Right hindlimb (tissue), 1 donor: ENCODE data around the gene EML5.
"Not testable (repeated sequence)": the region's sequence is repeated elsewhere in the genome, so short reads cannot be mapped to it uniquely, and the experiment has no call there.

Source experiments
- DNase-seq: peaks from one replicate; pipeline ENCODE4 v3.0.0-alpha.2; 2018

The EML5 gene

DNA sequence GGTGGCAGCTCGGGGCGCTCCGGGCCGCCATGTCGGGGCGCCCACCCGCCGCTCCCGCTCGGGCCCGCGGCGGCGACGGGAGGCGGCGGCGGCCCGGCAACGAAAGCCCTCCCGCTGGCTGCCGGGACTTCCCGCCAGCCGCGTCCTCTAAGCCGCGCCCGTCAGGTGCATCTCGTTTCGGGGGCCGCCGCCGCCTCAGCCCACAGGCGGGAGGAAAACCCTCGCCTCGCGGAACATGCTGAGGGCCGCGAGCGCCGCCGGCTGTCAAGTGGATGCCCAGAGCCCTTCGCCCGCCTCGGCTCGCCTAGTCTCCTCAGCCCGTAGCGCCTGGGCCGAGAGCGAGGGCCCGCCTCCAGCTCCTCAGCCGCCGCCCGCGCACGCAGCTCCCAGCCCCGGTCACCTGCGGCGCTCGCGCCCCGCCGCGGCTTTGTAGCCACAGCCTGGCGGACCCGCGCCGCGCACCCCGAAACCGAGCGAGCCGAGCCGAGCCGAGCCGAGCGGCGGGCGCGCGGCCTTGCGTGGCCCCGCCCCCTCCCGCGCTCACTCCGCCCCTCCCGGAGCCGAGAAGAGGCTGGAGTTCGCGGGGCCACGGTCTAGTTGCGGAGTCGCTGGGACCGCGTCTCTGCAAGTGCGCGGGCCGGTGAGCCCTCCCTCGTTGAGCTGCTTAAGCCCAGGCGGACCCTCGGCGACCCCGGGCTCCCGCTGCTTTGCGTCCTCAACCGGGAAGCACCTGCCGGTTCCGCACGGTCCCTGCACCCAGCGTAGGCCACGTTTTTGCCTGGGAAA lies at the start of gene EML5:
Gene EML5 (minus strand): TSS at position 481 of the 786 bp plus-strand sequence. CDS start 450 bp downstream, at position 31.
- DNase-seq = peak; percentile 87

DNA sequence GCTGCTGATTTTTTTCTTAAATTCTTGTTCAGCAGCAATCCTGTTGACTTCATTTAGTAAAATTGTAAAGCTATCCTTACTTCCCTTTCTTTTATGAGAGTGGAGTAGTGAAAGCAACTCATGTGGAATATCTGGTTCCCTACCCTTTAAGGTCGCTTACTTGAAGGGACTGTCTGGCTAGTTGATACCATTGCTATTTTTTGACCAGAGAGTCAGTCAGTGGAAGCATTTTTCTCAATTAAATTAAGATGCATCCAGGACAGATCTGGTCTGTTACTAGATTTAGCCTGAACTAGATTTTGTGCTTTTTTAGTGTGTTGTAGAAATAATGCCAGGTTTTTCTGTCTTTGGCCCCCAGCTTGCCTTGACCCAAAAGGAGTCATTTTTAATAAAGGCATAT lies 49.7 kb upstream of the EML5 start:
- DNase-seq = no peak

DNA sequence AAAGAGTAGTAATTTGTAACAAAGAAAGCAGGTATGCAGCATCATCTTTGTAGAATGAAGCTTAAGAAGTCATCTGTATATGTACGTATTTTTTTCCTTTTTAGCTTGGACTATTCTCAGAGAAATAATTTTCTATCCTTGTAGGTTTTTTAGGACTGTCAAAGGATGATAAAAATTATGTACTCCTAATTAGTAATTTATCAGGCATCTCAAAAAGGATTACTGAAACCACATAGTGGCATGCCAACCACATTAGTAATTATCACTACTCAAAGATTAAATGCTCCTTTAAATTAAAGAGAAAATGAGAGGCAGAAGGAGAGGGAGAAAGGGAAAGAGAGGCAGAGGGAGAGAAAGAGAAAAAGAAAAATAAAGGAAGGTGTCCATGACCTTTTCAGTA lies 49.0 kb upstream of the EML5 start:
- no peak for DNase-seq

DNA sequence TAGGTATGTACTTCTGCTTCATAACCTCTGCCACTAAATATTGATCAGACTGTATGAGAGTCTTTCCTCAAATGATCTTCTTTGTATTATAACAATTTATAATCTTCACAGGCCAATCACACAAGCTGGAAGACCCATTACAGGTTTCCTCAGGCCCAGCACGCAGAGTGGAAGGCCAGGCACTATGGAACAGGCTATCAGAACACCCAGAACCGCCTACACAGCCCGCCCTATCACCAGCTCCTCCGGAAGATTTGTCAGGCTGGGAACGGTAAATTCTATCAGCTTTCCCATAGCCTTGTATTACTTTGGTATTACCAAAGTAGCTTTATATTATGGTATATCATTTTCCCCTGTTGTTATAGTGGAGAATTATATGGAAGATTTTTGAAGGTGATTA lies 48.2 kb upstream of the EML5 start:
- no peak for DNase-seq

DNA sequence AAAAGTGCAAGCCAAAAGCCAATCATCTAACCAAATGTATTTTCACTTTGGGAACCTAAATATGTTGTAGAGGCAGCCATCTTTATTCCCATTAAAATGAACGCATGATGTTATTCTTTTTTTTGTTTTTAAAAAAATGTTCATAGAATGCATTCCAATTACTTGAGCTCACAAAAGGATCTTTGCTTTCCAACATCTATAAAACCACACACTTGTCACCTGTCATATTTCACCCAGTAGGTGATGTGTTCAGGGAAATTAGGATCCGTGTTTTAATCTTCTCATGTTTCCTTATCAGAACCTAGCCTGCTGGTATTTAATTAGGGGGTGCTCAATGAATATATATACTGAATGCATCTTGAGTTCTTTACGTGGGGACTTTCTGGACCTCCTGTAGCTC lies 45.3 kb upstream of the EML5 start:
- no peak for DNase-seq

DNA sequence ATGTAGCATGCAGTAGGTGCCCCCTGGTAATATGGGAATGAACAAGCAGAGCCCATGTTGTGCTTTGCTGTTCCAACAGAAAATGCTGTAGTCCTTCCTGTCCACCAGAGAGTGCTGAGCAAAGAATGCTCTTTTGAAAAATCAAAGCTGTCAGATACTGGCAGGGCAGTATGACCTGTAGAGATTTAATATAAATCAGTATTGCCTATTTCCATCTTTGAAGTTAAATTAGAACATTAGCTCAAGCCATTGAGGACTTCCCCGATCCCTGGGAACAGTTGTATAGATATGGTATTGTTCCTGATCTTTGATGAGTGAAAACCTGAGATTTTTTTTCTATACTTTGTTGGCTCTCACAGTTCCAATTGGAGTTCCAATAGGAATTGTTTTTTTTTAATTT lies 44.7 kb upstream of the EML5 start:
- DNase-seq = no peak

DNA sequence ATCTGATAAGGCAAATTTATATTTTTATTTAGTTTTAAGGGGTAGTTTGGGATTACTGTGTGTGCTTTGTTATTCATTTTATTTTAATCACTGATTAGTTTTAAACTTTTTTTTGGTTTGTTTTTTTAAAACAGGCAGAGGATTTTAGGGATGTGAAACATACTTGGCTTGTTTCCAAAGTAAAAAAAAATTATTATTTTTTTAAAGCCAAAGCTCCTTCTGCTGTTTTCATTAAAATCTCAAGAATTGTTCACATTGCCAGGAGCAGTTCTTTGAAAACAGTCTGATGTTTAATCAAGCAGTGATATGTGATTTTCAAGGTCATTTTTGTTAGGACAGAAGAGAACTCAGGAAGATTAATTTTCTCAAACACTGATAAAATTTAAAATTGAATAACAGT lies 42.9 kb upstream of the EML5 start:
- DNase-seq = no peak

DNA sequence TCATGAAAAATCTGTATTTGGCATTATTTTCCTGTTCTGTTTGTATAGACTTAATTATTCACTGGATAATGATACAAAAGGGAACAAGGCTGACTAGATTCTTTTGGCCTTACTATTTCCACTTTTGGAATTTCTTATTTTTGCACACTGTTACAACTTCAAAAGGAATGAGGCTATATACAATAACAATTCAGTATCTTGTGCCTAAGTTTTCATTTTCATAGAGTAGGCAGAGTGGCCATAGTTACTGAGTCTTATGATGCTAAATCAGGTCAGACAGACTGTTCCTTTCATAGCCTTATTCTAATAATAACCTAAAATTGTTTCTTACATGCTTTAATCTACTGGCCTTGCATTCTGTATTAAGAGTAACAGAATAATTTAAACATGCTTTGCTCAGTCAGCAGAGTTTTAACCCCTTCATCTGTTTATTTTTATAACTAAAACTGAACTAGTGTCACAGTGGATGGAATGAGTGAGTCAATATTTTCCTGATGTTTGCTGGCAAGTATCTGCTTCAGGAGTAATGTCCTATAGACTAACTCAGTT lies 42.2 kb upstream of the EML5 start:
- no peak for DNase-seq

DNA sequence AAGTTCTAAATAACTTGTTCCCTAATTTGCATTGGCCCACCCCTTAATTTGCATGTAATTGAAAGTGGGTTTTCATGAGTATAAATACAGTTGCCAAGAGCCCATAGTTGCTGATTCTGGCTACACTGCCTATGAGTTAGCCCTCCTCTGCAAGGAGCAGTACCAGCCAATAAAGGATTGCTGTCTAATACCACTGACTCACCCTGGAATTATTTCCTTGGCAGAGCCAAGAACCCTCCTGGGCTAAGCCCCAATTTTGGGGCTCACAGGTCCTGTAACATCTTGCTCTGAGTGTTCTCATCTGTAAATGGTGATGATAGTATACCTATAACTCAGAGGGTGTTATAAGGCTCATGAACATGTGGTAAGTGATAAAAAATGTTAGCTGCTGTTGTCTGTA lies 38.5 kb upstream of the EML5 start:
- peak; percentile 26 for DNase-seq

DNA sequence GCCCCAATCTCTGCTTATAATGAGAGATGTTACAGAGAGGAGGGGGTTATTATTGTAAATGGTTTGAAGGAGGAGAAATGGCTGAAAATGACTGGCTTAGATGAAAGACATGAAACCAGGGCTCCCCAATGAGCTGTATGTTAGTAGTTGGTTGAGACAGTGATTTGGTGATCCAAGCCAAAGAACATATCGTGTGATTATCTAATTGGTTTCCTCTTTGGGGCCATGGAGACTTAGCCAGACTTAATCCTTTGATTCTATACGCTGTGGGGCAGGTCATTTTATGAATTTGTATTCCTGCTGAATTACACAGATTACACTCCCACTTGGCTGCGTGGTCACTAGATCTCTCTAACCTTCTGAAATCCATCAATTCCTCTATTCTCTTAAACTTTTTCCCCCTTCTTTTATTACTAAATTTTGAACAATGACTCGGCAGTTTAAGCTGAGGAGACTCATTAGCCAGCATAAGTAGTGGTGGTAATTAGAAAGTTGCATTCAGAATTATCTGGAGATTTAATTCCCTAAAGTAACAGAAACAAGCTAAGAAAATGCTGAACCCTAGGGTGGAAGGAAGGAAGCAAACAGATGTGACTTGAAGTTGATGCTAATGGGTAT lies 37.0 kb upstream of the EML5 start:
- no peak for DNase-seq

DNA sequence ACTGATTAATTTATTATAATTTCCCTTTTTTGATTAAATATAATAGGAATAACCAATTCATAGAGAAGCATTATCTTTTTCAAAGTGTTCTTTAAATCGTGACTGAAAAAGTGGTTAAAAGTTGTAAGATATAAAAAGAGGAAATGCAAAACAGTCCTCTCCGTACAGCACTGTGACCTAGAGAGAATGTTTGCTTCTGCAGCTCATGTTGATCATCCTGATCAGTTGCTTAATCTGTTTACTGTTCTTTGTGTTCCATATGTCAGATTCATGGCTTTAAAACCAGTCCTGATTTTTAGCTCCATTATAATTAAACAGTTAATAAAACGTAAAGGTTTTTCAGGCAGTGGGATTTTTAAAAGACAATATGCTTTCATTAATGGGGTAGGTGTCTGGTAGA lies 36.4 kb upstream of the EML5 start:
- DNase-seq = no peak

DNA sequence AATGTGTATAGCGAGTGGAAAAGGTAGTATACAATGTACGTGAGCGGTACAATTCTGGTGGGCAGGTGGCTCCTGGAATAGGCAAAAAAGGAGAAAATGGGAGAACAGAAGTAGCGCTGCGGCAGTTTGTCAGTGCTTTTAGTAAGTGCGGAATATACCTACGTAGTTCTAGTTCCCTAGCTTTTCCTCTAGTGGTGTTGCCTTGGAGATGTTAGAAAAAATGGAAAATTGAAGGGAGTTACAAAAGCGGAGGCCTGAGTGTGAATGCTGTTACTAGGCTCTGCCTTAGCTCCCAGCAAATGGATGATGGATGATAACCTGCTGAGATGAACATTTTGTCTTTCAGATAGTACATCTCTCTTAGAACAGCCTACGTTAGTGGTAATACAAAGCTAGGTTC lies 32.8 kb upstream of the EML5 start:
- no peak for DNase-seq

DNA sequence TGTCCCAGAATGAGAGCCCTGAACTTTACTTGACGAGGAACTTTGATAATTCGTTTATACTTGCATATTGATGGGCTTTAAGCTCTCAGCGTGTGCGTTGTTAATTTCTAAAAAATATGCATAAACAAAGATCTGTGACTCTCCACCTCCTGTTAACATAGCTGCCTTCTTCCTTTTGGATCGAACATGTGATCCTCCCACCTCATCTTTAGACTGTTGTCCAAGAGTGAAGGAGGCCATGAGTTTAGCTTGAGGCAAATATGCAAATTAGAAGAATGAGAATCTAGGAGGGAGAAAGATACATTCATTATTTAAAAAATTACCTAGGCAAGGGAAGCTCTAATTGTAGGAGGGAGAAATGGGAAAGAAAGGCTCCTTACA lies 32.3 kb upstream of the EML5 start:
- DNase-seq = no peak

DNA sequence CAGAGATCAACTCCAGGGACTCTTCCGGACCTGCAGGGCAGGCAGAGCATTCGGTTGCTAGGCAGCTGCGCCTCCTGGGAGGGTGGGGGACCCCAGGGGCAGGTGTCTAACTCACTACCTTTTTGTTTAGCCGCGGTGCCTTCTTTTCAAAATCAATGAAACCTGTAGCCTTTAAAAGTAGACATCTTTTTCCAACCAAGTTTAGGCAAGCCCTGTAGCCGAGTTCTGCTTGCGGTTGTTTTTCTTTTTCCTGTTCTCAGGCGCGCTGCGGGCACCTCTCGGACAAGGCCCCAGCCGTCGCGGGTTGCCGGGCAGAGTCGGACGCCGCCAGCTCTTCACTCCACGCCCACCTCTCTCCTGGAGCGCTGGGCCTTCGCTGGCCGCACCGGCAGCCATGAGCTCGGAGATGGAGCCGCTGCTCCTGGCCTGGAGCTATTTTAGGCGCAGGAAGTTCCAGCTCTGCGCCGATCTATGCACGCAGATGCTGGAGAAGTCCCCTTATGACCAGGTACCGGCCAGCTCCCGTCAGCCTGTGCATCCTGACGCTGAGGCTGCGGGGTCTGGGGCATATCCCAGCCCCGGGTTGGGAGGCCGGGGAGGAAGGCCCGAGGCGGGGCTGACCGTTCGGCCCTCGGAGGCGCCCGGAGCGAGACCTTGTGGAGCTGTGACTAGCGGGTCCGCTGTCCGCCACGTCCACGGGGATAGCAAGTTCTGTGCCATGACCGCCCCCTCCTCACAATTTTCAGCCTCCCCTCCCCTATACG lies 31.7 kb upstream of the EML5 start, which contains the start of gene TTC8:
Gene TTC8 (plus strand): TSS at position 338 of the 764 bp plus-strand sequence. CDS start 57 bp downstream, at position 395.
- DNase-seq = peak; percentile 93

DNA sequence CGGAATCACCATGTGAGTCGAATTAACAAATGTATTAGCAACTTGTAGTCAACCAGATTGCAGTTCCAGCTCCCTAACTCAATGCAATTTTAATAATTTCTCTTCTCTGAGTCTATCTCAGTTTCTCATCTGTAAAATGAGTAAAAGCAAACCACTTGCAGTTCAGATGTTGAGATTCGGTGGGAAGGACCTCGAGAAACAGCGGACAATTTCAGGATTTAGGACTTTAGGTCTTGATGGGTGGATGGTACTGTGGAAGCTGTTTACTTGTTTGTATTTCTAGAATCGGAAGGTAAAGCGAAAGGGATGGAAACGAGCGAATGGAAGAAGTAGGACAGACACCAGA lies 31.2 kb upstream of the EML5 start:
- no peak for DNase-seq

DNA sequence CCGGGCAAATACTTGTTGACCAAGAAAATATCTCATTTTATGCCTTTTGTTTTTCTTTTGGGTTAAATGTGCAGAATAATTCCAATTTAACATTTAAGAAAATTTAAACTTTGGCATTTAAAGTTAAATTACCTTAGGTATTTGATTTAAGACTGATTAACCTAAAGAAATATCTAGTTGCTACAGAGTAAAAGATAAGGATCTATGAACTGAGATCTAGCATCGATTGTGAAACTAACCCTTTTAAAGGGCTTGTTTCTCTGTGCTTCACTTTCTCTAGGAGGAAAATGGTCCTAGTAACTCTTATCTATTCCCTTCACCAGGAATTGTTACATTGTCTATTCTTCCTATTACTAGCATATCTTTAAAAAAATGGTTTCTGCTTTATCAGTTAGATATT lies 29.1 kb upstream of the EML5 start:
- no peak for DNase-seq

DNA sequence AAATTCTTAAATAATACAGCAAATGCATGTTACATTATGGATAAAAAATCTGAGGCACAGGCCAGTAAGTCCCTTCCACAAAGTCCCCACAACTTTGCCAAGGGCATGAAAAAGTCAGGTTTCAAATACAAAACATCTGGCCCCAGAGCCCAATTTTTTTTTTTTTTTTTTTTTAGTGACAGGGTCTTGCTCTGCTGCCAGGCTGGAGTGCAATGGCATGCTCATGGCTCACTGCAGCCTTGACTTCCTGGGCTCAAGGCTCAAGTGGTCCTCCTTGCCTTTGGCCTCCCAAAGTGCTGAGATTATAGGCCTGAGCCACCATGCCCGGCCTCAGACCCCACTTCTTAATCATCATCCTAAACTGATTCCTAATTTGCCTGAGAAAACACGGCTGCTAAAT lies 28.6 kb upstream of the EML5 start:
- DNase-seq = no peak

DNA sequence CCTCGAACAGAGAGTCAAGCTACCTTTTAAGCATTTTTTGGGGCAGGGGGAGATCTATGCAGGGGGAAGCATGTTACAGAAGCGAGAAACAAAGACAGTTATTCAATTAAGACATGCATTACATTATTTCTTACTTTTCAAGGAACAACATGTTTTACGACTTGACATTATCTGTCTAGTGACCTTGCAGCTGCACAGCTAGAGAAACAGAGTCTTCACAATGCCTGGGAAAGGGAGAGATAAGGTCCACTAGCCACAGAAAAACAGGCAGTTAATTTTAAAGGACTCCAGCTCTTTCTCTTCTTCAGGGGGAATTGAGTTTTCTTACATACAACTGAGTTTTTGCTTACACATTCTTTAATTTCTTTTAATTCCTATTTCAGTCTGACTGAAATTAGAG lies 26.9 kb upstream of the EML5 start:
- not testable (repeated sequence) for DNase-seq

DNA sequence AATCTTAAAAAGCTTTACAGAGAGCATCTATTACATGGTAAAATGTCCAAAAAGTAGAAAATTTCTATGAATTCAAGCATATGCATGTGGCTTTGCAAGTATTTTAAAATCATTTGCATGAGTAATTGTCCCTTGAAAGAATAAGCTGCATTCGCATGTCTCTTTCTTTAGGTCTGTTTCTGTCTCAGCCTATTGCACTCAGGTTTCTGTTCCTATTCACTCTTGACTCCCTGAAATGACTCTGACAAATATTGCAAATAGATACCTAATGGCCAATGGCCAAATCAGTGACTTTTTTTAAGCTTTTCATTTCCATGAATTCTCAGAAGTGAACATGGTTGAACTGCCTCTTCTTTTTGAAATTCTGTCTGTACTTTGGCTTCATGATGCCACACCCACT lies 25.3 kb upstream of the EML5 start:
- no peak for DNase-seq

DNA sequence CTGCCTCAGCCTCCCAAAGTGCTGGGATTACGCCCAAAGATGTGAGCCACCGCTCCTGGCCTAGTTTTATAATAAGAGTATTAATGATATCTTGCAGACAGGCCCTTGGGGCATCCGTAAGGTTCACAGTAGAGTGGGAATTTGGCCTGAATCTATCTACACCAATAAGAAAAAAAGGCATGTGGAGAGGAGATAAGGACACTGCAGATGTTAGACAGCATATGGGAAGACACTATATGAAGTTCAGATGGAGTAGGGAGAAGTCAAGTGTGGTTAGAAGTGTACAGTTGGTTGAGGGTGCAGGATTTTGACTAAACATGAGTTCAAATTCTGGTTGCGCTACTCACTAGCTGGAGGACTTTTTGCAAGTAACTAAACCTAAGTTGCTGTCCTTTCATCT lies 23.2 kb upstream of the EML5 start:
- no peak for DNase-seq

DNA sequence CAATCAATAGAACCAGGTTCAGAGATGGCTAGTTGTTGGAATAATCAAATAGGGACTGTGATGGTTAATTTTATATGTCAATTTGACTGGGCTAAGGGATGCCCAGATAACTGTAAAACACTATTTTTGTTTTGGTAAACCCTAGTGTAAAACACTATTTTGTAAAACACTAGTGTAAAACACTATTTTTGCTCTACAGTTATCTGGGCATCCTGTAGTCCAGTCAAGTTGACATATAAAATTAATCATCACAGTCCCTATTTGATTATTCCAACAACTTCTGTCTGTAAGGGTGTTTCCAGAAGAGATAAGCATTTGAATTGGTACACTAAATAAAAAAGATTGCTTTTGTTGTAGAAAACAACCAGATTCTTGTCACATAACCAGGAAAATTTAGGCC lies 15.6 kb upstream of the EML5 start:
- DNase-seq = no peak

DNA sequence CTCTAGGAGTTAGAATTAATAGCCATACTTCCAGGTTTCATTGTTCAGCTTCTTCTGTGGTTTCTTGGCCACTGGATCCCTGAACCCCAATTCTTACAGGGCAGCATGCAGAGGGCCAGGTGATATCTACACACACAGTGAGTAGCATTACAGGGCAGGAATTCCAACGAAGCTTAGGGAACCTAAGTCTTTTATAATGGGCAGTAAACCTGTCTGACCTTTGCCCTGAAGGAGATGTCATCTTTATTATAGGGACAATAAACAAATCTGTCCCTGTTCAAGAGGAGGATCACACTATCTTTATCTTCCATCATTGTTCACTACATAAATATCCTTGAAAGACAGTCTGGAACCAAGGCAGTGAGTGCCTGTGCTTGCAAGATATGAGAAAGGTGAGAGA lies 11.7 kb upstream of the EML5 start:
- DNase-seq = no peak

DNA sequence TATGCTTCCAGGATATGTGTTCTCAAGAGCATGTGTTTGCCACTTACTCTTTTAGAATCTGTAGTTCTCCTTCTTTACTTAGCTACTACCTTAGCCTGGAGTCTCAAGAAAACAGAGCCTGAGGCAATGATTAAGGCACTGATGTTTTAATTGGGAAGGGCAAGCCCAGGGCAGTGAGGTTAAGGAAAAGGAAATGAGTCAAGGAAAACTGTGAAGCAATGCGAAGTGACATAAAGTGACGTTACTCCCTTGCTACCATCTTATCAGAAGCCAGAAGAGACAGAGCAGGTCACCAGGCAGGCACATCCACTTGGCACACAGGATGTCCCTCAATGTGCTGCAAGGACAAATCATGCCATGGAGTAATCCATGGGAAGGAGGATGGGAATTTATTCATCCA lies 11.3 kb upstream of the EML5 start:
- no peak for DNase-seq

DNA sequence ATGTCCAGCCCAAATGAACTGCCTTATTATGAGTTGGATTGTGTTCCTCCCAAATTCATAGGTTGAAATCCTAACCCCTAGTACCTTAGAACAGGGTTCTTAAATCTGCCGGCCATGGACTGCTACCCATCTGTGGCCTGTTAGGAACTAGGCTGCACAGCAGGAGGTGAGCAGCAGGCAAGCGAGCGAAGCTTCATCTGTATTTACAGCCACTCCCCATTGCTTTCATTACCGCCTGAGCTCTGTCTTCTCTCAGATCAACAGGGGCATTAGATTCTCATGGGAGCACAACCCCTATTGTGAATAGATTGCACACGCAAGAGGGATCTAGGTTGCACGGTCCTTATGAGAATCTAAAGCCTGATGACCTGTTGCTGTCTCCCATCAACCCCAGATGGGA lies 9.8 kb upstream of the EML5 start:
- DNase-seq = no peak
